ENCODE measurements around the gene TLR2. TPM values are rescaled to one million over a fixed set of nuclear protein-coding genes. Genes with fewer than 3 reads are reported as not detected.

The TLR2 gene
- total and polyA plus RNA-seq, 7 experiments from 2014 or later = 1.0 to 84.2 (median 6.5) TPM

DNA sequence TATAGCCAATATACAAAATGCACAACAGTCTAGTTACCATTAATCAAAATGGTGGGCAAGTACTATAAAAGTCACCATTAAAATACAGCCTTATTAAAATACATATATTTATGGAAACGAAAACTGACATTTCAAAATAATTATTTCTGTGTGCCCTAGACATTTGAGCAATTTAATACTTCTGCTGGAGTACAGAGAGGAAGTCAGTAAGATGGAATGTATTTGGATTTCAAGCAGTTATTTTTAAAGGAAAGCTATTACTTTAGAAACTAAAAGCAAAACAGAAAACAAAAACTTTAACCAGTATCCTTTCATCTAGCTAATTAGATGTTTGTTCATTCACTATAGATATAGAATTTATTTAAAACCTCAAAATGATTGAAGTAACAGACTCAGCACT, 37.8 kb upstream of the TLR2 start:
- Mint-ChIP-seq H3K9me3 (no peaks in the 10 kb centered on the region), H3K4me3 (no peak overlapping the region), H3K27ac (no peak overlapping the region), H3K36me3 (peaks cover 0 to 1% (median 0%) of the 10 kb centered on the region in 5 donors), H3K27me3 (no peaks in the 10 kb centered on the region), H3K4me1 (peaks cover 10 to 34% (median 22%) of the 10 kb centered on the region in 7 donors)
- ChIA-PET CTCF (interaction anchor here (0.6 to 1.0 kb wide), 3 partner anchors 12 to 1143 kb away, joined by 3 read pairs; no protein-coding TSS in a partner anchor), POLR2A (no interaction called here)
- H3K4me1 ChIP-seq (ENCODE audit: control insufficient read depth in 2 of 2, insufficient read depth in 2 of 2, low read length in 2 of 2) = peaks cover 5% of the 10 kb centered on the region in 2 donors
- DNase-seq (no peak), ATAC-seq (no peak)
- no peaks in the 10 kb centered on the region for H3K36me3 ChIP-seq (ENCODE audit: control insufficient read depth in 2 of 3, insufficient read depth in 3 of 3, low read length in 3 of 3)
- no peaks in the 10 kb centered on the region for H3K27me3 ChIP-seq (ENCODE audit: control insufficient read depth in 2 of 2, insufficient read depth in 2 of 2, low read length in 2 of 2)
- H3K4me3 ChIP-seq (ENCODE audit: low read length) = no peak overlapping the region
- no peaks in the 10 kb centered on the region for H3K9me3 ChIP-seq (ENCODE audit: control insufficient read depth in 2 of 3, low read length in 3 of 3)
- intact Hi-C loops (cut with micrococcal nuclease) = no loop called here
- H3K27ac ChIP-seq (ENCODE audit: low read depth, low read length) = no peak overlapping the region

DNA sequence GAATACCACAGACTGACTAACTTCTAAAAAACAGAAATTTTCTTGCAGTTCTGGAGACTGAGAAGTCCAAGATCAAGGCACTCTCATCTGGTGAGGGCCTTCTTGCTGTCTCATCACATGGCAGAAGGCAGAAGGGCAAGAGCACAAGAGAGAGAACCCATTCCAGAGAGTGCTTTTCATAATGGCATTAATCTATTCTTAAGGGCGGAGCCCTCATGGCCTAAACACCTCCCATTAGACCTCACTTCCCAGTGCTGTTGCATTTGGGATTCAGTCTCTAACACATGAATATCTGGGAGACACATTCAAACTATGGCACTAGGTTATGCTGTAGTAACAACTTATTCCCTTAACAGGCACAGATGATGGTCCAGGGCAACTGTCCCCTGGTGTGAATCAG, 37.1 kb upstream of the TLR2 start:
- H3K27ac Mint-ChIP-seq = peak overlapping the region in 1 of 9 donors; percentile 31
- H3K36me3 ChIP-seq (ENCODE audit: control insufficient read depth in 2 of 3, insufficient read depth in 3 of 3, low read length in 3 of 3) = no peaks in the 10 kb centered on the region
- H3K27me3 Mint-ChIP-seq = no peaks in the 10 kb centered on the region
- H3K4me3 Mint-ChIP-seq = no peak overlapping the region
- DNase-seq (no peak), ATAC-seq (no peak)
- H3K4me1 Mint-ChIP-seq = peaks cover 15 to 40% (median 30%) of the 10 kb centered on the region in 7 donors
- H3K9me3 Mint-ChIP-seq = no peaks in the 10 kb centered on the region
- no peak overlapping the region for H3K4me3 ChIP-seq (ENCODE audit: low read length)
- peaks cover 12 to 13% of the 10 kb centered on the region in 2 donors for H3K4me1 ChIP-seq (ENCODE audit: control insufficient read depth in 2 of 2, insufficient read depth in 2 of 2, low read length in 2 of 2)
- H3K27me3 ChIP-seq (ENCODE audit: control insufficient read depth in 2 of 2, insufficient read depth in 2 of 2, low read length in 2 of 2) = no peaks in the 10 kb centered on the region
- ChIA-PET CTCF (interaction anchor here (0.5 to 1.0 kb wide), 5 partner anchors 13 to 1144 kb away, joined by 3 read pairs; no protein-coding TSS in a partner anchor), POLR2A (interaction anchor here (0.6 to 1.0 kb wide), 2 partner anchors 37 to 1080 kb away, joined by 3 read pairs; partner anchors contain the start of gene TLR2)
- intact Hi-C loops (cut with micrococcal nuclease) = no loop called here
- no peaks in the 10 kb centered on the region for H3K9me3 ChIP-seq (ENCODE audit: control insufficient read depth in 2 of 3, low read length in 3 of 3)
- H3K36me3 Mint-ChIP-seq = peaks cover 0 to 1% (median 0%) of the 10 kb centered on the region in 5 donors
- no peak overlapping the region for H3K27ac ChIP-seq (ENCODE audit: low read depth, low read length)

GRCh38 chr4:153647975-153648374, 36.1 kb upstream of the TLR2 start:
- no peak overlapping the region for H3K4me3 Mint-ChIP-seq
- POLR2A ChIA-PET = interaction anchor here (0.6 to 1.0 kb wide), 2 partner anchors 36 to 462 kb away, joined by 3 to 4 read pairs; partner anchors contain the start of gene TLR2
- H3K36me3 ChIP-seq (ENCODE audit: control insufficient read depth in 2 of 3, insufficient read depth in 3 of 3, low read length in 3 of 3) = no peaks in the 10 kb centered on the region
- intact Hi-C loops (cut with micrococcal nuclease) = no loop called here
- ATAC-seq (no peak), DNase-seq (no peak)
- no peaks in the 10 kb centered on the region for H3K27me3 ChIP-seq (ENCODE audit: control insufficient read depth in 2 of 2, insufficient read depth in 2 of 2, low read length in 2 of 2)
- no peaks in the 10 kb centered on the region for H3K27me3 Mint-ChIP-seq
- H3K4me3 ChIP-seq (ENCODE audit: low read length) = no peak overlapping the region
- H3K36me3 Mint-ChIP-seq = peaks cover 0 to 1% (median 0%) of the 10 kb centered on the region in 5 donors
- peak overlapping the region in 1 of 9 donors; percentile 42 for H3K27ac Mint-ChIP-seq
- H3K4me1 Mint-ChIP-seq = peaks cover 18 to 46% (median 38%) of the 10 kb centered on the region in 7 donors
- H3K27ac ChIP-seq (ENCODE audit: low read depth, low read length) = no peak overlapping the region
- H3K9me3 Mint-ChIP-seq = no peaks in the 10 kb centered on the region
- CTCF ChIA-PET = interaction anchor here (0.6 to 1.0 kb wide), 3 partner anchors 14 to 53 kb away, joined by 3 read pairs; no protein-coding TSS in a partner anchor
- no peaks in the 10 kb centered on the region for H3K9me3 ChIP-seq (ENCODE audit: control insufficient read depth in 2 of 3, low read length in 3 of 3)
- peaks cover 18% of the 10 kb centered on the region in 2 donors for H3K4me1 ChIP-seq (ENCODE audit: control insufficient read depth in 2 of 2, insufficient read depth in 2 of 2, low read length in 2 of 2)

DNA sequence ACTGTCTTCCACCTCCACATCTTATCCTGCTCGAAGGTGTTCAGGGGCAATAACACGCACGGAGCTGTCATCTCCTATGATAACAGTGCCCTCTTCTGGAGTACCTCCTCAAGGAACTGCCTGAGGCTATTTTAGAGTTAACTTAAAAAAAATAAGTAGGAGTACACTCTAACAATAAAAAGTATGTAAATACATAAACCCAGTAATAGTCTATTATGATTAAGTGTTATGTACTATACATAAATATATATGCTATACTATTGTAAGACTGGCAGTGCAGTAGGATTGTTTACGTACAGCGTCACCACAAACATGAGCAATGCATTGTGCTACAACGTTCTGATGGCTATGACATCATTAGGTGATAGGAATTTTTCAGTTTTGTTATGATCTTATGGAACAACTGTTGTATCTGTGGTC, 34.5 kb upstream of the TLR2 start:
- POLR2A ChIA-PET = interaction anchor here (0.6 to 0.8 kb wide), 2 partner anchors 44 to 270 kb away, joined by 3 to 5 read pairs; no protein-coding TSS in a partner anchor
- intact Hi-C loops (cut with micrococcal nuclease) = no loop called here
- no peaks in the 10 kb centered on the region for H3K9me3 Mint-ChIP-seq

GRCh38 chr4:153651116-153651515, 33.0 kb upstream of the TLR2 start:
- CTCF ChIA-PET = interaction anchor here (0.8 to 1.9 kb wide), 4 partner anchors 8 to 307 kb away, joined by 3 to 7 read pairs (median 4); no protein-coding TSS in a partner anchor
- peak overlapping the region; percentile 1 to 79 (median 50) for H3K4me3 Mint-ChIP-seq
- H3K36me3 ChIP-seq (ENCODE audit: control insufficient read depth in 2 of 3, insufficient read depth in 3 of 3, low read length in 3 of 3) = no peaks in the 10 kb centered on the region
- peaks cover 18 to 53% (median 33%) of the 10 kb centered on the region in 7 donors for H3K4me1 Mint-ChIP-seq
- H3K27me3 Mint-ChIP-seq = peaks cover 0 to 3% (median 0%) of the 10 kb centered on the region in 5 donors
- no peaks in the 10 kb centered on the region for H3K9me3 Mint-ChIP-seq
- no peaks in the 10 kb centered on the region for H3K9me3 ChIP-seq (ENCODE audit: control insufficient read depth in 2 of 3, low read length in 3 of 3)
- H3K4me1 ChIP-seq (ENCODE audit: control insufficient read depth in 2 of 2, insufficient read depth in 2 of 2, low read length in 2 of 2) = peaks cover 18% of the 10 kb centered on the region in 2 donors
- H3K27ac ChIP-seq (ENCODE audit: low read depth, low read length) = no peak overlapping the region
- POLR2A ChIA-PET = no interaction called here
- intact Hi-C loops (cut with micrococcal nuclease) = loop anchor here (1.0 to 2.0 kb wide), 2 partner anchors 33 to 34 kb away; partner anchors contain the start of gene TLR2 (in 2 of the 2)
- peaks cover 0 to 4% (median 0%) of the 10 kb centered on the region in 5 donors for H3K36me3 Mint-ChIP-seq
- H3K4me3 ChIP-seq (ENCODE audit: low read length) = no peak overlapping the region
- DNase-seq (no peak), ATAC-seq (peak; percentile 40)
- peak overlapping the region; percentile 20 to 90 (median 61) for H3K27ac Mint-ChIP-seq
- no peaks in the 10 kb centered on the region for H3K27me3 ChIP-seq (ENCODE audit: control insufficient read depth in 2 of 2, insufficient read depth in 2 of 2, low read length in 2 of 2)

More for the DNA sequence above, 34.5 kb upstream of the TLR2 start:
- no peak overlapping the region for H3K4me3 ChIP-seq (ENCODE audit: low read length)
- no peaks in the 10 kb centered on the region for H3K27me3 Mint-ChIP-seq
- peaks cover 18 to 42% (median 33%) of the 10 kb centered on the region in 7 donors for H3K4me1 Mint-ChIP-seq
- H3K36me3 ChIP-seq (ENCODE audit: control insufficient read depth in 2 of 3, insufficient read depth in 3 of 3, low read length in 3 of 3) = no peaks in the 10 kb centered on the region
- CTCF ChIA-PET = interaction anchor here (0.9 to 1.9 kb wide), 3 partner anchors 15 to 400 kb away, joined by 3 to 5 read pairs (median 3); no protein-coding TSS in a partner anchor
- ATAC-seq (no peak), DNase-seq (no peak)
- no peak overlapping the region for H3K27ac ChIP-seq (ENCODE audit: low read depth, low read length)
- peaks cover 0 to 1% (median 0%) of the 10 kb centered on the region in 5 donors for H3K36me3 Mint-ChIP-seq
- H3K27ac Mint-ChIP-seq = no peak overlapping the region
- no peaks in the 10 kb centered on the region for H3K9me3 ChIP-seq (ENCODE audit: control insufficient read depth in 2 of 3, low read length in 3 of 3)
- no peaks in the 10 kb centered on the region for H3K27me3 ChIP-seq (ENCODE audit: control insufficient read depth in 2 of 2, insufficient read depth in 2 of 2, low read length in 2 of 2)
- H3K4me1 ChIP-seq (ENCODE audit: control insufficient read depth in 2 of 2, insufficient read depth in 2 of 2, low read length in 2 of 2) = peaks cover 18% of the 10 kb centered on the region in 2 donors
- H3K4me3 Mint-ChIP-seq = no peak overlapping the region

DNA sequence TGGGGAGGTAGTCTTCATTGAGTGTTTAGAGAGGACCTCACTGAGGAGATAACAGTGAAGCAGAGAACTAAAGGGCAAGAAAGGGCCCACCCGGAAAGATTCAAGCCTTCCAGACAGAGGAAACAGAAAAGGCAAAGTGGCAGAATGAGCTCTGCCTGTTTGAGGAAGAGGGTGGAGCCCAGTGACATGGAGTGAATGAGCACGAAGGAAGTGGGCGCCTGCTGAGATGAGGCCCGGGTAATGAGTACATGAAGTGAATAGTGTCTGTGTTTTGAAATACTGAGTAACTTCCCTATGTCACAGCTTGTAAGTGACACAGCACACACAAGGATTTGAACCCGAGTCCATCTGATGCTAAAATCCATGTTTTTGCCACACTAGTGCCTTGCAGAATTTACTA, 32.5 kb upstream of the TLR2 start:
- peak overlapping the region; percentile 28 for H3K4me3 ChIP-seq (ENCODE audit: low read length)
- POLR2A ChIA-PET = no interaction called here

More for the DNA sequence above, 32.5 kb upstream of the TLR2 start:
- H3K27me3 ChIP-seq (ENCODE audit: control insufficient read depth in 2 of 2, insufficient read depth in 2 of 2, low read length in 2 of 2) = no peaks in the 10 kb centered on the region
- peak overlapping the region; percentile 20 to 79 (median 50) for H3K4me3 Mint-ChIP-seq
- H3K27me3 Mint-ChIP-seq = peaks cover 0 to 6% (median 0%) of the 10 kb centered on the region in 5 donors
- H3K27ac ChIP-seq (ENCODE audit: low read depth, low read length) = no peak overlapping the region
- intact Hi-C loops (cut with micrococcal nuclease) = loop anchor here (1.0 to 2.0 kb wide), 2 partner anchors 33 kb away; partner anchors contain the start of gene TLR2 (in 2 of the 2)
- H3K4me1 Mint-ChIP-seq = peaks cover 18 to 53% (median 33%) of the 10 kb centered on the region in 7 donors
- peaks cover 18% of the 10 kb centered on the region in 2 donors for H3K4me1 ChIP-seq (ENCODE audit: control insufficient read depth in 2 of 2, insufficient read depth in 2 of 2, low read length in 2 of 2)
- peak in 7 of 9 donors; percentile 43 to 72 (median 66) for DNase-seq
- CTCF ChIA-PET = interaction anchor here (0.8 to 1.4 kb wide), 2 partner anchors 8 to 55 kb away, joined by 3 to 7 read pairs; no protein-coding TSS in a partner anchor
- ATAC-seq = peak; percentile 88
- peaks cover 0 to 2% (median 0%) of the 10 kb centered on the region in 11 donors for H3K9me3 Mint-ChIP-seq
- H3K36me3 Mint-ChIP-seq = peaks cover 0 to 6% (median 0%) of the 10 kb centered on the region in 5 donors
- no peaks in the 10 kb centered on the region for H3K36me3 ChIP-seq (ENCODE audit: control insufficient read depth in 2 of 3, insufficient read depth in 3 of 3, low read length in 3 of 3)
- H3K27ac Mint-ChIP-seq = peak overlapping the region; percentile 20 to 90 (median 61)
- H3K9me3 ChIP-seq (ENCODE audit: control insufficient read depth in 2 of 3, low read length in 3 of 3) = no peaks in the 10 kb centered on the region
